Prostate gland (tissue), 2 donors: ENCODE results near the gene CTXN2. TPM values are rescaled to one million over a fixed set of nuclear protein-coding genes. Genes with fewer than 3 reads are reported as not detected.

Experiments used
- DNase-seq: peaks from one replicate; pipeline ENCODE4 v3.0.0-alpha.2; 2019; ENCODE audit warnings: low spot score
- H3K27ac ChIP-seq, 2 donors: fragments of 200-600 bp; sonication (generic); 2 replicates each; pipeline ENCODE4 v1.5.1; 2017 to 2019
- H3K27me3 ChIP-seq: fragments of 200-600 bp; sonication (generic); replicated peaks from 2 replicates; pipeline ENCODE4 v1.5.1; 2019; ENCODE audit not compliant: insufficient read depth
- H3K36me3 ChIP-seq, 2 donors: fragments of 200-600 bp; sonication (generic); 1 replicate in 1 of 2; 2 replicates in 1 of 2; pipeline versions ENCODE4 v1.5.1 to v1.8.1; 2017 to 2019
- H3K4me1 ChIP-seq: fragments of 200-600 bp; sonication (generic); replicated peaks from 2 replicates; pipeline ENCODE4 v1.5.1; 2019
- H3K4me3 ChIP-seq, 2 donors: fragments of 200-600 bp; sonication (generic); 2 replicates each; pipeline ENCODE4 v1.5.1; 2017 to 2019
- H3K9me3 ChIP-seq: fragments of 200-600 bp; sonication (generic); 2 replicates; pipeline ENCODE4 v1.5.1; 2017
- CTCF ChIP-seq, 4 experiments: fragments of 200-600 bp in 2 of 4; fragments of 450-650 bp in 2 of 4; sonication (generic) in 2 of 4; IDR thresholded peaks; 1 replicate in 3 of 4; 2 replicates in 1 of 4; pipeline ENCODE4 v1.5.1; 2016 to 2019; ENCODE audit warnings: antibody characterized with exemption in 4 of 4, mild to moderate bottlenecking in 2 of 4, moderate library complexity in 2 of 4
- POLR2A ChIP-seq: fragments of 450-650 bp; IDR thresholded peaks from one replicate; pipeline ENCODE4 v1.6.1; 2016; ENCODE audit warnings: antibody characterized with exemption, mild to moderate bottlenecking
- POLR2AphosphoS5 ChIP-seq: sonication (generic); formaldehyde crosslinking; IDR thresholded peaks from one replicate; pipeline ENCODE4 v1.6.1; 2017; ENCODE audit warnings: antibody characterized with exemption
- WGBS: methylation state at CpG from one replicate; pipeline ENCODE4 v1.1.5; 2018; 5-methylcytosine and 5-hydroxymethylcytosine counted together
- intact Hi-C: fragments of 100-400 bp; cut with DNase I; formaldehyde crosslinking; loops from one replicate; pipeline ENCODE4 v1.14.2; 2022
- total RNA-seq, 2 donors: library from RNA; depleted of rRNA; stranded (reverse); fragments of >200 nt; gene quantifications; one replicate each; pipeline ENCODE4 v1.1.0, GENCODE V29; 2016

CTXN2 gene
- total RNA-seq, 2 donors from 2014 or later = not detected

GRCh38 chr15:48244921-48245320 lies 53.5 kb downstream of the CTXN2 start:
- Histone ChIP-seq H3K27ac (no peak overlapping the region), H3K9me3 (no peaks in the 10 kb centered on the region), H3K36me3 (no peaks in the 10 kb centered on the region), H3K4me3 (no peak overlapping the region), H3K27me3 (no peaks in the 10 kb centered on the region), H3K4me1 (no peaks in the 10 kb centered on the region)
- WGBS = 88% methylated on average over 1 of the region's 1 CpG
- TF ChIP-seq POLR2A (no peak), POLR2AphosphoS5 (no peak), CTCF (IDR thresholded peaks at IDR 0.05) (no peak)
- no peak for DNase-seq
- intact Hi-C loops = no loop called here

- whole genome bisulfite sequencing = 96% methylated on average over 5 of the region's 5 CpGs
- no peaks in the 10 kb centered on the region for H3K9me3 ChIP-seq
- H3K4me1 ChIP-seq = no peaks in the 10 kb centered on the region
- TF ChIP-seq POLR2AphosphoS5 (no peak), CTCF (IDR thresholded peaks at IDR 0.05) (no peak), POLR2A (no peak)
- H3K36me3 ChIP-seq = no peaks in the 10 kb centered on the region
- no peaks in the 10 kb centered on the region for H3K27me3 ChIP-seq
- intact Hi-C loops = no loop called here
- no peak overlapping the region for H3K27ac ChIP-seq
- DNase-seq = no peak
- H3K4me3 ChIP-seq = no peak overlapping the region
Observed at GRCh38 chr15:48248414-48248813, 56.9 kb downstream of the CTXN2 start.

- peak in 3 of 4 experiments; percentile 58 to 71 (median 66) for TF ChIP-seq CTCF (IDR thresholded peaks at IDR 0.05)
- TF ChIP-seq POLR2AphosphoS5 = no peak
- no peak for TF ChIP-seq POLR2A
- Histone ChIP-seq H3K9me3 (no peaks in the 10 kb centered on the region), H3K27ac (no peak overlapping the region), H3K4me3 (no peak overlapping the region), H3K27me3 (no peaks in the 10 kb centered on the region), H3K36me3 (no peaks in the 10 kb centered on the region), H3K4me1 (no peaks in the 10 kb centered on the region)
- WGBS = 31% methylated on average over 6 of the region's 6 CpGs
- DNase-seq = peak; percentile 25
- intact Hi-C loops = loop anchor here (10.0 kb wide), 2 partner anchors 226 to 1056 kb away; no protein-coding TSS in a partner anchor
Observed at GRCh38 chr15:48250640-48251076, 59.2 kb downstream of the CTXN2 start.

- Histone ChIP-seq H3K9me3 (no peaks in the 10 kb centered on the region), H3K4me1 (no peaks in the 10 kb centered on the region), H3K4me3 (no peak overlapping the region), H3K27ac (no peak overlapping the region), H3K36me3 (no peaks in the 10 kb centered on the region), H3K27me3 (no peaks in the 10 kb centered on the region)
- WGBS = 59% methylated on average over 4 of the region's 4 CpGs
- DNase-seq = no peak
- TF ChIP-seq POLR2A (no peak), CTCF (IDR thresholded peaks at IDR 0.05) (no peak), POLR2AphosphoS5 (no peak)
- intact Hi-C loops = loop anchor here (10.0 kb wide), 2 partner anchors 228 to 1058 kb away; no protein-coding TSS in a partner anchor
Observed at GRCh38 chr15:48253172-48253571, 61.7 kb downstream of the CTXN2 start.

Other genes starting within 250 kb of the CTXN2 start
- not detected for gene SLC24A5, start 70.7 kb upstream of the CTXN2 start, total RNA-seq
- 10 to 100 TPM; 10.2 to 23.3 TPM for gene MYEF2, start 13.4 kb upstream of the CTXN2 start, total RNA-seq
- not detected for gene SLC12A1, start 14.6 kb downstream of the CTXN2 start, total RNA-seq
- gene DUT, start 139.8 kb downstream of the CTXN2 start, total RNA-seq = 100 to 1,000 TPM in 1 of 2 donors, 10 to 100 TPM in 1; 87.0 to 104 TPM